NOMO-1 treated with DMSO at 0.1 percent for 48 hours (cell line): Measurements from ENCODE around the gene EPB41L5.
"Not testable (repeated sequence)": the region's sequence is repeated elsewhere in the genome, so short reads cannot be mapped to it uniquely, and the experiment has no call there.

ENCODE experiments used
- DNase-seq: peaks from one replicate; lab custom pipeline; 2025; ENCODE audit not compliant: unreplicated experiment; lab: John Stamatoyannopoulos, UW

The EPB41L5 gene

GRCh38 chr2:120192280-120192679, 179.4 kb downstream of the EPB41L5 start:
- DNase-seq, result no peak

GRCh38 chr2:120195553-120195952, 182.7 kb downstream of the EPB41L5 start:
- no peak for DNase-seq

DNA sequence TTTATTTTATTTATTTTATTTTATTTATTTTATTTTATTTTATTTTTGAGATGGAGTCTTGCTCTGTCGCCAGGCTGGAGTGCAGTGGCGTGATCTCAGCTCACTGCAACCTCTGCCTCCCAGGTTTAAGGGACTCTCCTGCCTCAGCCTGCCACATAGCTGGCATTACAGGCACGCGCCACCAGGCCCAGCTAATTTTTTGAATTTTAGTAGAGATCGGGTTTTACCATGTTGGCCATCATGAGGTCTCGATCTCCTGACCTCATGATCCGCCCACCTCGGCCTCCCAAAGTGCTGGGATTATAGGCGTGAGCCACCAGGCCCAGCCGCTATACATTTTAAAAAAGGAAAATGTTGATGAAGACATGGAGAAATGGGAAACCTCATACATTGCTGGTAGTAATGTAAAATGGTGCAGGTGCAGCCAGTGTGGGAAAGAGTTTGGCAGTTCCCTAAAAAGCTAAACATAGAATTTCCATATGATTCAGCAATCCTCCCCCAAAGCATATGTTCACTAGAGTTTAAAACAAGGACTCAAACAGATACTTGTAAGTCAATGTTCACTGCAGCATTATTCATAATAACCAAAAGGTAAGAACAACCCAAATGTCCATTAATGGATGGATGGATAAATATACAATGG, 187.1 kb downstream of the EPB41L5 start:
- not testable (repeated sequence) for DNase-seq

DNA sequence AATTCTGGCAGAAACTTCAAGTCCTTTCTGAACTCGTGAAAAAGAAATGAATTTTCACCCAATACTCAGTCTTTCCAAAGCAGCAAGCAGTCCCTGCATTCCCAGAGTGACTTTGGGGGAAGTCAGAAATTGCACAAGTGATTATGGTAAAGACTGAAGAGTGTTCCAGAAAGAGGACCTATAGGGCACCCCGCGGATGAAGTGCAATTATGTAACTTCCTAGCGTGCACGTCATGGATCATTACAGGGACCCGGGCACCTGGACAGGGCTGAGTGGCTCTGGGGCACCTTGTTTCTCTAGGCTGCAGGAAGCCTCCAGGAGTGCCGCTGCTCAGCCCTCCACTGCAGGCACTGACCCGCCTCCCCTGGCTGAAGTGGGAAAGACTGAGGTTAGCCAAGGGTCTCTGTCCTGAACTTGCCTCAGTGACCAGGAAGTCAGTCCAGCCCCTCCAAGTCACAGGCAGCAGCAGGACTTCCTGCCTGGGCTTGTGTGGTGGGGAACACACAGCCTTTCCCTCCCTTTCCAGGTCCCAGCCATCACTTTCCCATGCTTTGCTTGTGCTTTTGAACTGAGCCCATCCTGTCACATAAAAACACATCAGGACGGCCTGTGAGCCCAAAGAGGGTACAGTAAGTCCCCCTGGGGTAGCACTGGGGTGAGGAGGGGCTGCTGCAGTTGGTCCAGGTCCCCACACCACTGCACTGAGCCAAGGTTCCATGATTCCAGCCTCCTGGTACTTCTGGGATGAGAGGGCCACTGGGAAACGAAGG, 190.6 kb downstream of the EPB41L5 start:
- peak; percentile 10 for DNase-seq

- no peak for DNase-seq
These were observed 191.1 kb downstream of the EPB41L5 start for GRCh38 chr2:120204022-120204405.

DNA sequence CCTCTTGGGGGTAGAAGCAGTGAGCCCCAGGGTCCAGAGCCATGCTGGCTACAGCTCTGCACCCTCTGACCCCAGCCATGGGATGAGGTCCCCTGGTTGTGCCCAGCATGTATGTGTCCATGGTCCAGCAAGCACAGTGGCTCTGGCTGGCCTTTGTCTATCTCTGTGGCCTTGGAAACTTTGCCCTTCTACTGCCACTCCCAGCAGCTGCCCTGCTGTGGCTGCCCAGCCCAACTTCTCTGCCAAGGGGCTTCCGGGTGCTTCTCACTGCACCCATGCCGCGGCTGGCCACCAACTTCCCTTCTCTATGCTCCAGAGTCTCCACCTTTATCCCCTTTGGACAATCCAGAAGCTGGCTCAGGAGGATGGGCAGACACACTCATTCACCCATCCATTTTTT, 191.5 kb downstream of the EPB41L5 start:
- no peak for DNase-seq

DNA sequence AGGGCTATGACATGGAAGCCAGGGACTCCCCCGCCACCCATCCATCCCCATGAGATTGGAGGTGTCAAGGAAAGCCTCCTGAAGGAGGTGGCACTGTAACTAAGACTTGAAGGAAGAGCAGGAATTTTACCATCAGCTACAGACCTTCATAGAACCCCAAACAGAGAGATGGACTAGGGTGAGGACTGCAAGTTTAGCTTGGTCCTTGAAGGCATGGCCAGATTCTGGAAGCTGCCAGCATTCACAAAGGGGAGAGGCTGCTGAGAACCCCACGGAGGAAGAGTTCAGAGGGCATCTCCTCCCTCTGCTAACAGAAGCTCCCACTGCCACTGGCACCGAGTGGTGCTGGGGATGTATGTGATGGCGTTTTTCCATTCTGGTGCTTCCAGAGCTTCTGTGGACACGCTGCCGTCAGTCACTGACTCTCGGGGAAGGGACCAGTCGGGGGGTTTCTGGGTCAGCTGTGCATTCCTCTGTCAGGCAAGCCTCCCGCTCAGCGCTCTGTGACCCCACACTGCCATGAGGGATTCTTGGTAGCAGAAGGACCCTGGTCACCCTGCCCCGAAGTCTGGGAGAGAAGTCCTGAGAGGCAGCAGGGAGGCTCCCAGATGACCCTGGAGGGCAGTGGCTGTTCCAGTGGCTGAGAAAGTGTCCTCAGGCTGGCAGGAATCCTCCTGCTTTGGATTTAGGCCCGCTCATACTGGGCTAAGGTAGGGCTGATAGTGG, 192.2 kb downstream of the EPB41L5 start:
- no peak for DNase-seq

DNA sequence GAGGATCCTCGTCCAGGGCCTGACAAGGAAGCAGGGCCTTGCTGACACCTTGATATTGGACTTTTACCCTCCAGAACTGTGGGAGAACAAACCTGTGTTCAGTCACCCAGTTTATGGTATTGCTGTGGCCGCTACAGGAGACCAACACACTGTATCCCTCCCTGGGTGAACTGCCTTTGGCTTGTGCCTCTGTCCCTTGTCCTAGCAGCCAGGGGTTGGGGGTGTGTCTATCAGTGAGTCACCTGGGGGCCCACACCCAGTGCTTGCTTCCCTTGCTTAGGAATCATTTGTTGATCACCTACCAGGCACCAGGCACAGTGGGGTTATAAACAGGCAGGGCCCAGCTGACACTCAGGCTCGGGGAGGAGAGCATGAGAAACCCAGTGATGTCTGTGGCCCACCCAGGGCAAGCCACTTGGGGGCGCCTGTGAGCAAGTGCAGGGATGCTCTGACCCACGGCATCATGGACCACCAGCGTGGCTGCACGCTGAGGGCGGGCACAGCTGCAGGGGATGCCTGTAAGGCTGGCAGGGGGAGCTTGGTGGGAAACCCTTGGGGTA, 193.2 kb downstream of the EPB41L5 start:
- DNase-seq, result no peak

DNA sequence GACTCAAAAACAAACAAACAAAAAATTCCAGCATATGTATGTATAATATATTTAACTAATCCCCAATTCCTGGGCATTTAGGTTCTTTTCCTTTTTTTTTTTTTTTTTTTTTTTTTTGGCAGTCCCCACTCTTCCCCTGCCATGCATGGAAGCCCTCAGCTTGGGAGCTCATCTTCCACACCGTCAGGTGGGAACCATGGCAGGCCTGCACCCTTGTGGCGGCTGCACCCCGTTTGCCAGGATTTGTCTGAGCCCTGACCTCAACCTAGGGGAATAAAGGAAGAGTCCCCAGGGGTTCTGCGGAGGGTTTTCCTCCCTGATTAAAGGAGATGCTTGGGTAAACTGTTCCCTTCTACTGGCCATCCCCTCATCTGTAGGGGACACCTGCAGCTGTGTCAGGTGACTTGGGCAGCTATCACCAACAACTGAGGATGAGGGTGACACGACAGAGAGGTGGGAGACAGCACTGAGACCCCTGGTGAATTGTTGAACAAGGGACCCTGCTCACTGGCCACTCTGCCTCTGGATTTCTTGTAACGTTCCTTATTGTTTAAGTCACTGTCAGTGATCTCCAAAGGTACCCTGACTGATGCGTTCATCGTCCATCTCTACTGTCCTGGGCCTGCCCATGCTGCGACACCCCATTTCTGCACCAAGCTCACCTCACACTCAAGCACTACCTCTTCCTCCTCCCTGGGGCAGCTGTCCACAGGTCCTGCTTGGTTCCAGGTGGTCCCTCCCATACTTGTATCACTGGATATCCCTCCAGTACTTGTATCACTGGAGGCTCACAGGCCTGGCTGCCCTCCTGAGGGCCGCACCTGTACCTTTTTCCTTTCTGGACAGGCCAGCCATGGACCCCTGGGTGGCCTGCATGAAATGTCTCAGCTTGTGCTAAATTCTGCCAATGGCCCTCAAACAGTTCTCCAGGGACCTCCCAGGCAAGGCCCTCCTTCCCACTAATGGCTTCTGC, 195.8 kb downstream of the EPB41L5 start:
- DNase-seq, result no peak

DNA sequence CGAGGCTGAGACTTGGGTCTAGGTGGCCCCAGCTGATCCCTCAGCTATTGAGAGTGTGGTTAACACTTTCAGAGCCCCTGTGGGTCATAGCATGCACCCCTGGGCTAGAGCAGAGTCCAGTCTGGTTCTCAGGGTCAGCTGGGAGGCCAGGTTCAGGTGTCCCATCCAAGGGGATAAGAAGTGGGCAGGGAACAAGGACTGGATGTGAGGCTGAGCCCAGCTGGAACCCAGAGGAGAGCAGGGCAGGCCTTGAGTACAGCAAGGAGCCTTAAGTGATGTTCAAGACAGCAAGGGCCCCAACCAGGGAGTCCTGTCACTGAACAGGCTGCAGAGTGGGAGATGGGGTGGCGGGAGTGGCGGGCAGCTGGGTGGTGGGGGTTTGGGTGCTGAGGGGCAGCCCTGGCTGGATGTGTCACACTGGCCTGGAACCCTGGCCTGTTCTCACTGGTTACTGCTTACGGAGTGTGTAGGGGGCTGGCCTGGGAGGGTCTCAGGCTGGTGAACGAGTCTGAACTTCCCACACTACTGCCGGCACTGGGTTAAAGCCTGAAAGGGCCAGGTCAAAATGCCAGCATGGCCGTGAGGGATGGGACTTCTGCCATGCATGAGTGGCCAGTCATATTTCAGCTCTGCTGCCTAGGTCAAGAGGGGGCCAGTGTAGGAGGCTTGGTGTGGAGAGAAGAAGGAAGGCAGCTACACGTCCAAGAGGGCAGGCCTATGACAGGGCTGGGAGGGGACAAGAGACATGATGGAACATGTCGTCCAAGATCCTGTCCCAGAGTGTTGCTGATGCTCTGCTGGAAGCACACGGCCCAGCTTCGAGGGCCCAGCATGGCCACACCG, 196.8 kb downstream of the EPB41L5 start:
- DNase-seq, result no peak

DNA sequence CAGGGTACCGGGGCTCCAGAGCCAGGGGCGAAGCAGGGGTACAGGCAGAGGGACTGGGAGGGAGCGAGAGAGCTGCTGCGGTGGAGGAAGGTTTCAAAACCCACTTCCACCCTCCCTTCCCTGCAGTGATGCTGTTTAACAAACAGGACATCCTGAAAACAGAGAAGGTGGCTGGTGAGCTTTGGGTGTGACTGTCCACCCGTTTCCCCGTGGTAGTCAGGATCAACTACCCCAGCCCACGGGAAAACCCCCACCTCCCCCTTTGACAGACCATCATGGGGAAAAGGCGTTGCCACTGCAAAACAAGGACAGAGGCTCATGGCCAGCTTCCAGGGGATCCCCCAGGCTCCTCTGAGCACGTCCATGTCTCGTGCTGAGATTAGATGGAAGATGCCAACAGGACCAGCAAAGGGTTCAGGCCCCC, 197.4 kb downstream of the EPB41L5 start:
- DNase-seq, result no peak

GRCh38 chr2:120218181-120218580, 205.3 kb downstream of the EPB41L5 start:
- no peak for DNase-seq

DNA sequence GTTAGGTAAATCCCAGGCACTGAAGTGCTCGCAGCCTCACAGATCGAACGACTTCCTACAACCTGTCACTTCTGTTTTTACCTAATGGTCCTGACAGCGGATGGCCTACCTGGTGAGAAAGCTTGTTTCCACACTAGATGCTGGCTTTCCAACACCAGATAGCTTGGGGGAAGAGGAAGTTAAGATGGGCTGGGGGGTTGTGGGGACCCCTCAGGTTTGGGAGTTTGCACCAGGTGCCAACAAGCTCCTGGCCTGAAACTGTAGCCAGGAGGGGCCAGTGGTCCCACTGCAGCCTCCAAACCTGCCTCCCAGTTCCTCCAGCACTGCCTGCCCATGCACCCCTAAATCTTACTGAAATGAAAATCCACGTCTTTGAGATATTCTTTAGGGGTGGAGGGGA, 206.4 kb downstream of the EPB41L5 start:
- no peak for DNase-seq

DNA sequence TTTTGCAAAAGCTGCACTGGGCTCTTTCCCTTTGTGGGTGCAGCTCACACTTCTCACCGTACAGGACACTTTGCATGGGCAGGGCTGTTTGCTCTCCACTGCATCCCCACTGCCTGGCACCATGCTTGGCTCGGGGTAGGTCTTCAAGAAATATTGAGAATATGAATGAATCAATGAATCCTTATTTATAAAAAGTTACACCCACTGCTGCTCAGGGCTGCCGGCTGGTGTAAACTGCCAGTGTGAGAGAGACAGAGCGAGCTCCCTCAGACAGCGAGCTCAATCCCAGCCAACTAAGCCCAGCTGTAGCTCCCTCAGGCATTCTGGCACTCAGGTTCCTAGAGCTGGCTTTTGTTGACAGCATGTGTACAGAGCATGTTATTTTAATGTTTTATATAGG, 206.9 kb downstream of the EPB41L5 start:
- DNase-seq, result no peak

GRCh38 chr2:120220756-120221155, 207.9 kb downstream of the EPB41L5 start:
- no peak for DNase-seq

DNA sequence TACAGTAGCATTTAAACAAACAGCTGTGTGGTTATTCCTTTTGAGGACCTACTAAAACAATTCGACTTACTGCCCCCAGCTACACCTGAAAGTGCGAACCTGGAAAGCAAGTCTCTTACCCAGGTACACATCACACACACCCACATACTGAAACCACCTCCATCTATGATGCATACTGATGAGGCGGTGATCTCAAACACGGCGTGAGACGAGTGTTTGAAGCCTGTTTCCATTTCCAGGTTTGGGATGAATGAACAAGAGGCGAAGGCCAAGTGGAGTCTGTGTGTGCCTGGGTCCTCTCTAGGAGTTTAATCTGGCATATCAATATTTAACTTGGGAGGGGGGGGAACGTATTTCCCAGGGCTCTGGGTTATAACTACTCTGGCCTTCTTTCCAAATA, 208.7 kb downstream of the EPB41L5 start:
- DNase-seq, result no peak

DNA sequence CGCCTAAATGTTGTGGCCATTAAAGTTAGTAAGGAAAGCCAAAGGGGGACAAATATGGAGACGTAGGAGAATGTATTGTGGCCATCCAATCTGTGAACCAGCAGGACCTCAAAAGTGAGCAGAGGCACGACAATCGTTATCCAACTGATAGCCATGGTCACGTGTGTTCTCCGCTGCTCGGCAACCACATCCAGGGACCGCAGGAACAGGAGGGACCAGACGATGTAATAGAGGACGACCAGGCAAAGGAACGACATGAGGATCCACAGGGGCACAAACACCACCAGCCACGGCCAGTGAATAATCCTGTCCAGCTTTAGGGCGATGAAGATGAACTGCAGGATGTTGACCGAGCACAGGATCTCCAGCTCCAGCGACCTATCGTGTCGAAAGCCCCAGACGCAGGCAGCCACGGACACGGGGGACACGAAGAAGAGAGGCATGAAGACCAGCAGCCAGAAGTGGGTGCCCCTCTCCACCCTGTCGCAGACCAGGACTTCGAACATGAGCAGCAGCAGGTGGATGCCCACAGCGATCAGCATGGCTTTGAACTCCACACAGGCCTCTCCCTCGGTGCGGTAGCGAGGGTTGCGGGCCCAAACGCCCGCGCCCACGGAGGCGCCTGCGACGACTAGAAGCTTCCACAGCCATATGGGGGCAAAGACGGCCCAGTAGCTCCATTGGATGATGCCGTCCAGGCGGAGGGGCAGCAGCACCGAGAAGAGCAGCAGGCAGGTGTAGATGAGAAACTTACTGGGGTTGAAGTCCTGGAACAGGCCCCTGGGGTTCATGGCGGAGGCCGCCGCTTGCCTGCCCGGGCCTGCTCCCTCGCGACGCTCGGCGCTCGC, 209.5 kb downstream of the EPB41L5 start:
- DNase-seq, result no peak

DNA sequence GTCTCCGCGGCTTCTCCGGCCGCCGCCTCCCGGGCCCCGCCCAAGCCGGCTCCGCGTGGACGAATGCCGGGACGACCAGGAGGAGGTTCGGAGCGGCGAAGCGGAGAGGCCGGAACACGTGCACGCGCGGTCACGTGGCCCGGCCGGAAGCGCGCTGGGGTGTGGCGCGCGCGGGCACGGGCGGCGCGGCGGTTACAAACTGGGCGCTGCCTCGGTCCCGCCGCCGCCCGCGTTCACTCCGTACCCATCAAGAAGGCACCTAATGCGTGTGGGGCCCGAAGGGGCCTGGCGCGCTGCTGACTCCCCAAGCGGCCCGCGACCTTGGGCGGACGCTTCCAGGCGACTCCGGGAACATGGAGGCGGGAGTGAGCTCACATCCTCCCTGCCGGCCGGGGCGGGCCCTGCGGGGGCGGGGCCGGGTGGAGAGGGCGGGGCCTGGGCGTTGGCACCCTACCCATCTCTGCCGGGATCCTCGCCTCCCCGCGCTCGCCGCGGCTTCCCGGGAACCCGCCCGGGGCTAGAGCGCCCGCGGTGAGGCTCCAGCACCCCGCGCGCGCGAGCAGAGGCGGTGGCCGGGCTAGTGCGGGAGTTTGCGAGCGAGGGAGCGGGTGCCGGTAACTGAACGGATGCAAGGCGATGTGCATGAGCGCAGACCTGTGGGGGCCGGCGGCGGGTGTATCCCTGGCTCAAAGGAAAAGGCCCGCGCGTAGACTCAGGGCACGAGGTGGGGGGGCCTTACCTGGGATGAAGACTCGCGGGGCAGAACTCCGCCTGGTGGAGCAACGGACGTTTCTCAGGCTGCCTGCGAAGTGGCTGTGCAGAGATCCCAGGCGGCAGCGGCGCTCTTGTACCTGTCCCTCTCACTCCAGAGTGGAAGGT, 210.4 kb downstream of the EPB41L5 start, which contains the start of gene TMEM185B:
Gene TMEM185B (minus strand): TSS at position 367 of the 879 bp plus-strand sequence. CDS start 424 bp downstream, outside the sequence.
- DNase-seq, result peak; percentile 59
